Neuronal stem cell (in vitro differentiated cells): ENCODE measurements around the gene DCLK1.

ENCODE experiments used
- DNase-seq: peaks from one replicate; pipeline ENCODE4 v3.0.0-alpha.2; 2013; ENCODE audit warnings: low spot score
- H2AFZ ChIP-seq: one replicate; pipeline ENCODE4 v1.6.1; 2013; ENCODE audit warnings: mild to moderate bottlenecking, low read length, inconsistent platforms
- H2AK5ac ChIP-seq: 2 replicates; pipeline ENCODE4 v1.6.1; 2013; ENCODE audit warnings: low read depth, mild to moderate bottlenecking, inconsistent platforms, low read length, moderate library complexity, mixed read lengths
- H2BK120ac ChIP-seq: 2 replicates; pipeline ENCODE4 v1.6.1; 2013; ENCODE audit warnings: low read depth, mild to moderate bottlenecking, inconsistent platforms, low read length, moderate library complexity, mixed read lengths
- H2BK12ac ChIP-seq: one replicate; pipeline ENCODE4 v1.6.1; 2013; ENCODE audit warnings: low read length, inconsistent platforms
- H2BK15ac ChIP-seq: 2 replicates; pipeline ENCODE4 v1.6.1; 2013; ENCODE audit warnings: mild to moderate bottlenecking, low read length, inconsistent platforms, mixed read lengths
- H2BK5ac ChIP-seq: one replicate; pipeline ENCODE4 v1.6.1; 2013; ENCODE audit warnings: inconsistent platforms, mild to moderate bottlenecking, low read length, moderate library complexity
- H3K14ac ChIP-seq: one replicate; pipeline ENCODE4 v1.6.1; 2013; ENCODE audit warnings: low read length, inconsistent platforms
- H3K18ac ChIP-seq: 2 replicates; pipeline ENCODE4 v1.6.1; 2013; ENCODE audit warnings: low read length, inconsistent platforms
- H3K23ac ChIP-seq: 2 replicates; pipeline ENCODE4 v1.6.1; 2013; ENCODE audit warnings: low read depth, mild to moderate bottlenecking, mixed read lengths, low read length, inconsistent platforms; ENCODE audit not compliant: poor library complexity
- H3K27ac ChIP-seq: replicated peaks from 3 replicates; pipeline ENCODE4 v1.5.1; 2013; ENCODE audit warnings: low read length, inconsistent platforms
- H3K27me3 ChIP-seq, 3 experiments: 2 replicates each; pipeline ENCODE4 v1.6.1; 2013; ENCODE audit warnings: low read length in 3 of 3, mild to moderate bottlenecking in 2 of 3, inconsistent platforms in 1 of 3, low read depth in 1 of 3, mixed read lengths in 1 of 3, moderate library complexity in 1 of 3; ENCODE audit not compliant: control insufficient read depth in 3 of 3, insufficient read depth in 3 of 3
- H3K36me3 ChIP-seq, 2 donors: replicated peaks in 1 of 2; 2 replicates each; pipeline ENCODE4 v1.6.1; 2013; ENCODE audit warnings: low read length in 2 of 2; ENCODE audit not compliant: control insufficient read depth in 2 of 2, insufficient read depth in 2 of 2
- H3K4ac ChIP-seq: 2 replicates; pipeline ENCODE4 v1.6.1; 2013; ENCODE audit warnings: inconsistent platforms, mild to moderate bottlenecking, low read length, moderate library complexity
- H3K4me1 ChIP-seq, 2 donors: 1 replicate in 1 of 2; 2 replicates in 1 of 2; pipeline ENCODE4 v1.6.1; 2013; ENCODE audit warnings: low read length in 2 of 2, low read depth in 1 of 2; ENCODE audit not compliant: control insufficient read depth in 2 of 2, insufficient read depth in 1 of 2
- H3K4me2 ChIP-seq: one replicate; pipeline ENCODE4 v1.6.1; 2013; ENCODE audit warnings: mild to moderate bottlenecking, low read length, inconsistent platforms; ENCODE audit not compliant: insufficient read depth, poor library complexity, severe bottlenecking
- H3K4me3 ChIP-seq, 2 donors: 2 replicates each; pipeline ENCODE4 v1.5.1; 2013; ENCODE audit warnings: low read length in 2 of 2, mild to moderate bottlenecking in 2 of 2, inconsistent platforms in 1 of 2, moderate library complexity in 1 of 2
- H3K79me1 ChIP-seq: one replicate; pipeline ENCODE4 v1.6.1; 2013; ENCODE audit warnings: low read depth, mild to moderate bottlenecking, inconsistent platforms, low read length, moderate library complexity
- H3K9ac ChIP-seq: one replicate; pipeline ENCODE4 v1.6.1; 2013; ENCODE audit warnings: mild to moderate bottlenecking, low read depth, low read length, inconsistent platforms; ENCODE audit not compliant: poor library complexity
- H3K9me3 ChIP-seq, 2 donors: replicated peaks in 1 of 2; 2 replicates each; pipeline versions ENCODE3 to v1.6.1; 2013; ENCODE audit warnings: low read length in 2 of 2, mild to moderate bottlenecking in 2 of 2, inconsistent platforms in 1 of 2, low read depth in 1 of 2, mixed read lengths in 1 of 2, moderate library complexity in 1 of 2; ENCODE audit not compliant: control insufficient read depth in 2 of 2, insufficient read depth in 1 of 2
- H4K8ac ChIP-seq: one replicate; pipeline ENCODE4 v1.6.1; 2013; ENCODE audit warnings: low read depth, mild to moderate bottlenecking, inconsistent platforms, low read length, moderate library complexity
- H4K91ac ChIP-seq: one replicate; pipeline ENCODE4 v1.6.1; 2013; ENCODE audit warnings: low read length, low read depth, mild to moderate bottlenecking, inconsistent platforms; ENCODE audit not compliant: poor library complexity
- WGBS, 2 donors: extraction: QIAGEN DNeasy Blood & Tissue Kit; methylation state at CpG; one replicate each; pipeline ENCODE4 v1.1.7; 2013; ENCODE audit warnings: missing lambda C conversion rate in 2 of 2, mixed read lengths in 1 of 2; ENCODE audit not compliant: insufficient read length in 2 of 2, insufficient replicate concordance in 1 of 2; ENCODE audit errors: extremely low coverage in 2 of 2; 5-methylcytosine and 5-hydroxymethylcytosine counted together

Gene DCLK1

DNA sequence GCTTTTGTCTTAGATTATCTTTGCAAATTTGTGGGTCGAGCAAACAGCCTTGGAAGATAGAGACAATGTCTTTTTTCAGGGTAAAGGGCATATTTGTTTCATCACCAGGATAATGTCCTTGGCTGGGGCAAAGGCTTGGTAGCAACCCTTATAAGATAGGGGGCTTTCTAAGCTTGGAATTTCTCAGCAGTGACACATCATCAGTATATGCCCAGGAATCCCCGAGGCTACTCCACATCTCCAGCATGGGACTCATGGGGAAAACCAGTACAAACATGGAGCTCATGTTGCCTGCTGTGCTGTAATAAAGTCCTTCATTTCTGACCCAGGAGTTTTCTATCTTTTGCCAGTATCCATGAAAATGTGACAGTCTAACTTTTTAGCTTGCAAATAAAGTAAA is 77.1 kb downstream of the DCLK1 start:
- WGBS, 2 donors, result no CpG with 5 or more reads among the region's 2 CpGs
- Histone ChIP-seq H2BK5ac (no peak overlapping the region), H4K8ac (no peak overlapping the region), H3K79me1 (no peaks in the 10 kb centered on the region), H4K91ac (no peak overlapping the region), H3K18ac (no peak overlapping the region), H3K14ac (no peak overlapping the region), H3K4me3 (no peak overlapping the region), H3K4me2 (no peak overlapping the region), H3K9ac (no peak overlapping the region), H3K23ac (no peak overlapping the region), H2BK15ac (no peak overlapping the region), H2BK120ac (no peak overlapping the region), H2AFZ (no peak overlapping the region), H3K4ac (no peak overlapping the region), H3K9me3 (no peaks in the 10 kb centered on the region), H2BK12ac (no peak overlapping the region), H3K36me3 (peaks cover 0 to 1% of the 10 kb centered on the region in 2 donors), H3K4me1 (no peaks in the 10 kb centered on the region), H3K27me3 (no peaks in the 10 kb centered on the region), H2AK5ac (no peak overlapping the region), H3K27ac (no peak overlapping the region)
- no peak for DNase-seq

DNA sequence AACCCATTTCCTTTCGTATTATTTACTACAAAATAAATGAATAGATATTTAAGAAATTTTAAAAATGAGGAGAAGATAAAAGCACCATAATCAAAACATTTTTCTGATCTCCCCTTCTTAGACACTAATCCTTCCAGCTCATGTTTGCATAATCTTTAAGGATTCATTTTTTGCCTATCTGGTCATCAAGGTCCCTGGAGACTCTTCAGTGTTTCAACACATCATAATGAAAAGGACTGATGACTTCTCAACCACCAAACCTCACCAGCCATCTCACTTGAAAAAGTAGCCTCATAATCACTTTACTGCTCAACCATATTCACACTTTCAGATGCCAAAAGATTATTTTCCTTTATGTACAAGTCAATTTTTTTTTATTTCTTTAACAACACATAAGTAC is 80.1 kb downstream of the DCLK1 start:
- no peak overlapping the region for H4K8ac ChIP-seq
- no peak overlapping the region for H2BK5ac ChIP-seq
- H3K79me1 ChIP-seq, result no peaks in the 10 kb centered on the region
- H3K9me3 ChIP-seq, result no peaks in the 10 kb centered on the region
- no peak overlapping the region for H3K4me2 ChIP-seq
- no peak overlapping the region for H2BK15ac ChIP-seq
- H3K4me3 ChIP-seq, result no peak overlapping the region
- H3K4ac ChIP-seq, result no peak overlapping the region
- H3K4me1 ChIP-seq, result no peaks in the 10 kb centered on the region
- no CpG with 5 or more reads among the region's 1 CpG for WGBS, 2 donors
- no peak overlapping the region for H2AFZ ChIP-seq
- H3K27ac ChIP-seq, result no peak overlapping the region
- no peak for DNase-seq
- H3K36me3 ChIP-seq, result peaks cover 0 to 1% of the 10 kb centered on the region in 2 donors
- H3K18ac ChIP-seq, result no peak overlapping the region
- no peak overlapping the region for H2BK120ac ChIP-seq
- no peak overlapping the region for H3K14ac ChIP-seq
- H4K91ac ChIP-seq, result no peak overlapping the region
- H3K23ac ChIP-seq, result no peak overlapping the region
- H2AK5ac ChIP-seq, result no peak overlapping the region
- no peaks in the 10 kb centered on the region for H3K27me3 ChIP-seq
- H3K9ac ChIP-seq, result no peak overlapping the region
- H2BK12ac ChIP-seq, result no peak overlapping the region

DNA sequence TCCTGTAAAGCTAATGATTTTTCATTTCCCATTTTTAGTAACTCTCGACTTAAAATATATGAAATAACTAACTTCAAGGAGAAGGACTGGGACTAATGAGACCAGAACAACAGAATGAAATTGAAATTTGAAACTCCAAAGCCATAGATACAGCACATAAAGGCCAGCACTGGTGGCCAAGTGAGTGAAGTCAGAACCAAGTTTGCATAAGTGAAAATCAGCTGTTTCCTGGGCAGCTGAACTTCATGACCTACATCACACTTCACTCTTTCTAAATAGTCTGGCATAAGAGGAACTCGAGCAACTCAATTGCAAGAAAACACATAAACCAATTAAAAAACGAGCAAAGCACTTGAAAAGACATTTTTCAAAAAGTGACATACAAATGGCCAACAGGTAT is 84.5 kb downstream of the DCLK1 start:
- Histone ChIP-seq H3K27ac (no peak overlapping the region), H3K36me3 (peaks cover 0 to 1% of the 10 kb centered on the region in 2 donors), H3K14ac (no peak overlapping the region), H3K18ac (no peak overlapping the region), H4K8ac (no peak overlapping the region), H3K23ac (no peak overlapping the region), H3K4ac (no peak overlapping the region), H2AK5ac (no peak overlapping the region), H3K9ac (no peak overlapping the region), H3K4me2 (no peak overlapping the region), H2BK5ac (no peak overlapping the region), H3K27me3 (no peaks in the 10 kb centered on the region), H2AFZ (no peak overlapping the region), H4K91ac (no peak overlapping the region), H3K4me3 (no peak overlapping the region), H2BK12ac (no peak overlapping the region), H2BK120ac (no peak overlapping the region), H3K4me1 (no peaks in the 10 kb centered on the region), H2BK15ac (no peak overlapping the region), H3K9me3 (peaks cover 0 to 4% of the 10 kb centered on the region in 2 donors), H3K79me1 (no peaks in the 10 kb centered on the region)
- no peak for DNase-seq
- no CpG with 5 or more reads among the region's 3 CpGs for WGBS, 2 donors

DNA sequence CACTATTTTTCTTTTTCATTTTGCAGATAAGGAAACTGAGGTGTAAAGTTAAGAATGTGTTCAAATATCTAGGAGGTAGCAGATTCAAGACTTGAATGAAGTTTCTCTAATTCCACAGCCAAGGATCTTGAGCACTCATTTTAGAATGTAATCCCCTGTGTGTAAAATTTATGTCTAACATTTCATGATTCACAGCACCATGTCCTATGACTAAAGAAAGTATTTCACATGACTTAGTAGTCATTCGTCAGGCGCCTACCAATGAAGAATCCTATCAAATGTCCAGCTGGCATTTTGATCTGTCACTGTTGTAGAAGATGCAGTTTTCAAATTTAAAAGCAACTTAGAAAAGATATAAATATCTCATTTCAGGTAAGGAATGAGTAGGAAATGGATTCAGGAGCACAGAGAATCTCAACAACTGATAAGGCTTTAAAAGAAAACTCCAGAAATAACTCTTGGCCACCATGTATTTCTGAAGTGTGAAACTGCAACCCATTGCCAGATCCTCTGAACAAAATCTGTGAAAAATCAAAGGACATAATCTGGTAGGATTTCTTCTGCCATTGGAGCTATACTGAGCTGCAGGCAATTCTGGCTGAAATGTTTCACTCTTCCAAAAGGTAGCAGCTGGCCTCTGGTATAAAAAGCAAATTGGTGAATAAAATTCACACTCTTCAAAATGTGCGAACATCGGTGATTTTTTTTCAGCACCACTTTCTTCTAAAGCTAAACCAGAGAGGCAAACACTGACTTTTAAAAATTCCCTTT is 92.2 kb downstream of the DCLK1 start:
- Histone ChIP-seq H3K18ac (no peak overlapping the region), H3K27me3 (no peaks in the 10 kb centered on the region), H3K27ac (no peak overlapping the region), H3K9me3 (no peaks in the 10 kb centered on the region), H4K91ac (no peak overlapping the region), H2AK5ac (no peak overlapping the region), H3K9ac (no peak overlapping the region), H2BK5ac (no peak overlapping the region), H3K4me3 (no peak overlapping the region), H3K79me1 (no peaks in the 10 kb centered on the region), H3K23ac (no peak overlapping the region), H3K4me2 (no peak overlapping the region), H3K4ac (no peak overlapping the region), H3K14ac (no peak overlapping the region), H2AFZ (no peak overlapping the region), H2BK15ac (no peak overlapping the region), H2BK120ac (no peak overlapping the region), H2BK12ac (no peak overlapping the region), H4K8ac (no peak overlapping the region), H3K4me1 (peaks cover 3 to 4% of the 10 kb centered on the region in 2 donors), H3K36me3 (no peaks in the 10 kb centered on the region)
- DNase-seq, result no peak
- no CpG with 5 or more reads among the region's 4 CpGs for WGBS, 2 donors
